ENCODE measurements around the gene SUPT5H. TPM values are rescaled to one million over a fixed set of nuclear protein-coding genes. Genes with fewer than 3 reads are reported as not detected.

Gene SUPT5H
- total RNA-seq, 2 donors from 2014 or later: 79.8 to 246 TPM

DNA sequence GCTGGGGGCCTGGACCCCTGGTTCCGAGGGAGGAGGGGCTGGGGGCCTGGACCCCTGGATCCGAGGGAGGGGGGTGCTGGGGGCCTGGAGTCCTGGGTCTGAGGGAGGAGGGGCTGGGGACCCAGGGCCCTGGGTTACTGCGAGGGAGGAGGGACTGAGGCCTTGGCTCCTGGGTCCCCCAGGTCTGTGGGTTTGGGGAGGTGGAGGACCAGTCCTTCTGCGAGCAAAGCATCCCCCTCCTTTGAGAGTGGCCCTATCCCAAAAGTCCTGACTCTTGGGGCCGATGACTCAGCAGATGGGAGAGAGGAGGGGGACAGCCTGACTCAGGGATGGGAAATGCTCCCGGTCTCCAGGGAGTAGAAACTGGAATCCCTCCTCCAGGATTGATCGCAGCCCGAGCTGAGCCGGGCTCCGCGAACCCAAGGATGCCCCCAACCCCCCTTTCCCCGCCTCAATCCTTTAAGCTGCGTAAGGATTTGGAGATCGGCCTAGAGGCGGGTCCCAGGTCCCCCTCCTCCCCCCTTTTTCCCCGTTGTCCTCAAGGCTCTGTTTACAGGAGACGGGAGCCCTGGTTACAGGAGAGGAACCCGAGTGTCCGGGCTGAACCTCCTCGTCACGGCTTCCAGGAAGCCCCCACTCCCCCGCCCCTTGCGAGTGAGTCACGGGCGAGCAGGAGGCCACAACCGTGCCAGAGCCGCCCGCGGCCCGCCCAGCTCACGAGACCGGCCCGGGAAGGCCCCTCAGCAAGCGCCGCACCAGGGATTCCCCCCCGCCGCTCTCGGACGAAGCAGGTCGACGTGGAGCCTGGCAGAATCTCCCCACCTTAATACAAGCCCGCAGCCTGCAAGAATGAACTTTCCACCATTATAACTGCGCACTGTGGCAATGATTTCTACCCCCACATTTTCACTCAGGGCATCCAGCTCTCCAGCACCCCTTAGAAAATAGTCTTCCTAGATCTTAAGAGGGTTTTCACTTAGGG lies 41.8 kb upstream of the SUPT5H start:
- H3K9me3 ChIP-seq: no peaks in the 10 kb centered on the region
- peak; percentile 75 for TF ChIP-seq POLR2A (IDR thresholded peaks at IDR 0.05)
- peak; percentile 99 for TF ChIP-seq POLR2AphosphoS5 (IDR thresholded peaks at IDR 0.05)
- TF ChIP-seq, protein P1, sequence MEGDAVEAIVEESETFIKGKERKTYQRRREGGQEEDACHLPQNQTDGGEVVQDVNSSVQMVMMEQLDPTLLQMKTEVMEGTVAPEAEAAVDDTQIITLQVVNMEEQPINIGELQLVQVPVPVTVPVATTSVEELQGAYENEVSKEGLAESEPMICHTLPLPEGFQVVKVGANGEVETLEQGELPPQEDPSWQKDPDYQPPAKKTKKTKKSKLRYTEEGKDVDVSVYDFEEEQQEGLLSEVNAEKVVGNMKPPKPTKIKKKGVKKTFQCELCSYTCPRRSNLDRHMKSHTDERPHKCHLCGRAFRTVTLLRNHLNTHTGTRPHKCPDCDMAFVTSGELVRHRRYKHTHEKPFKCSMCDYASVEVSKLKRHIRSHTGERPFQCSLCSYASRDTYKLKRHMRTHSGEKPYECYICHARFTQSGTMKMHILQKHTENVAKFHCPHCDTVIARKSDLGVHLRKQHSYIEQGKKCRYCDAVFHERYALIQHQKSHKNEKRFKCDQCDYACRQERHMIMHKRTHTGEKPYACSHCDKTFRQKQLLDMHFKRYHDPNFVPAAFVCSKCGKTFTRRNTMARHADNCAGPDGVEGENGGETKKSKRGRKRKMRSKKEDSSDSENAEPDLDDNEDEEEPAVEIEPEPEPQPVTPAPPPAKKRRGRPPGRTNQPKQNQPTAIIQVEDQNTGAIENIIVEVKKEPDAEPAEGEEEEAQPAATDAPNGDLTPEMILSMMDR (IDR thresholded peaks at IDR 0.05): peak in 2 of 4 experiments; percentile 5 to 18
- H3K4me1 ChIP-seq (replicated peaks): peaks cover 8% of the 10 kb centered on the region
- H3K4me3 ChIP-seq: peak overlapping the region; percentile 39 to 51
- H3K36me3 ChIP-seq: peaks cover 7 to 8% of the 10 kb centered on the region in 2 donors
- no peaks in the 10 kb centered on the region for H3K27me3 ChIP-seq (replicated peaks; ENCODE audit: insufficient read depth)
- peak overlapping the region; percentile 100 for H3K27ac ChIP-seq
- DNase-seq (ENCODE audit: low spot score): peak; percentile 99
- WGBS: 2% methylated on average over 43 of the region's 43 CpGs
- intact Hi-C loops (cut with DNase I): no loop called here

DNA sequence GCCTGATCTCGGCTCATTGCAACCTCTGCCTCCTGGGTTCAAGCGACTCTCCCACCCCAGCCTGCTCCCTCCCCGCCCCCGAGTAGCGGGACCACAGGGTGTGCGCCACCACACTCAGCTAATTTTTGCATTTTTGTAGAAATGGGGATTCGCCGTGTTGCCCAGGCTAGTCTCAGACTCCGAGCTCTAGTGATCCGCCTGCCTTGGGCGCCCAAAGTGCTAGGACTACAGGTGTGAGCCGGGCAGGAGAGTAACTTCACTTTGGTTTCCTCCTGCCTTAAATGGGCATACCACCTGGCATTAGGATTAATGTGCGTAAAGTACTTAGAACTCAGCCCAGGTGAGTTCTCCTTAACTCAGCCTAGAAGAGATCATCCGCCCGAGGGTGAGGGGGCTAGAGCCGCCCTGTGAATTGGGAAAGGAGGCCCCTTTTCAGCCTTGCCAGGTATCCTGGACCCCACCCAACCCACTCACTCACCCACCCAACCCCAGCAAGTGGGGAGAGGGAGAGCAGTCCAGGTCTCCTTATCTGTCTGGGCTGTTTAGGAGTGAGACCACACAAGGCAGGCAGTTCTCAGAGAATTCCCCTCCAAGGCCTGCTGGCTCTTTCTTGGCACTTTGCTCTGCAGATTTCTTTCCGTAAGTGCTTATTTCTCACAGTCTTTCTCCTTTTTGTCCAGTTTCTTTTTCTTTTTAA lies 40.0 kb upstream of the SUPT5H start:
- TF ChIP-seq POLR2AphosphoS5 (IDR thresholded peaks at IDR 0.05): no peak
- TF ChIP-seq, protein P1 (IDR thresholded peaks at IDR 0.05): no peak
- no peak for TF ChIP-seq POLR2A (IDR thresholded peaks at IDR 0.05)
- intact Hi-C loops (cut with DNase I): no loop called here
- 89% methylated on average over 17 of the region's 17 CpGs for WGBS
- Histone ChIP-seq H3K4me1 (replicated peaks) (peaks cover 8% of the 10 kb centered on the region), H3K27me3 (replicated peaks; ENCODE audit: insufficient read depth) (no peaks in the 10 kb centered on the region), H3K27ac (peak overlapping the region; percentile 100), H3K4me3 (peak overlapping the region in 1 of 2 donors; percentile 75), H3K36me3 (peaks cover 8% of the 10 kb centered on the region in 2 donors), H3K9me3 (no peaks in the 10 kb centered on the region)
- no peak for DNase-seq (ENCODE audit: low spot score)

DNA sequence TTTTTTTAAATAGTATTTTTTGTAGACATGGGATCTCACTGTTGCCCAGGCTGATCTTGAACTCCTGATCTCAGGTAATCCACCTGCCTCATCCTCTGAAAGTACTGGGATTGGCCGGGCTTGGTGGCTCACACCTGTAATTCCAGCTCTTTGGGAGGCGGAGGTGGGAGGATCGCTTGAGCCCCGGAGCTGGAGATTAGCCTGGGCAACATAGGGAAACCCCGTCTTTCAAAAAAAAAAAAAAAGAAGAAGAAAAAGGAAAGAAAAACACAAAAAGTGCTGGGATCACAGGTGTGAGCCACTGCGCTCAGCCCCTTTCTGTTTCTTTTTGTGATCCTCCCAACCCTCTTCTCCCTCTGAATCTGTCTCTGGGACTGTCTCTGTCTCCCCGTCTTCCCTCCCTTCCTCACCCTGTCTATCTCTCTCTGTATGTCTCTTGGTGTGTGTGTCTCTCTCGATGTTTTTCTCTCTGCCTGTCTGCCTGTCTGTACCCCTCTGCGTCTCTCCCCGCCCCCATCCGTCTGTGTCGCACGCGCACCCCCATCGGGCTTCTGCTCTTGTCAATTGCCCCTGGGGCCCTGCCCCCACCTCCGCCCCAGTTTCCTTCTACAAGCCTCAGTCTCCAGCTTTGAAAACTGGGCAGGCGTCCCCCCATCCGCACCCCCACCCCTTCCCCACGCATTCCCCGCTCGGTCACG lies 39.3 kb upstream of the SUPT5H start:
- peak overlapping the region; percentile 75 to 90 for H3K4me3 ChIP-seq
- H3K27me3 ChIP-seq (replicated peaks; ENCODE audit: insufficient read depth): no peaks in the 10 kb centered on the region
- WGBS: 11% methylated on average over 22 of the region's 22 CpGs
- DNase-seq (ENCODE audit: low spot score): peak; percentile 81
- H3K9me3 ChIP-seq: no peaks in the 10 kb centered on the region
- peak overlapping the region; percentile 100 for H3K27ac ChIP-seq
- TF ChIP-seq POLR2AphosphoS5 (IDR thresholded peaks at IDR 0.05) (peak; percentile 42), POLR2A (IDR thresholded peaks at IDR 0.05) (peak; percentile 32)
- TF ChIP-seq, protein P1 (IDR thresholded peaks at IDR 0.05): no peak
- intact Hi-C loops (cut with DNase I): no loop called here
- peaks cover 8% of the 10 kb centered on the region in 2 donors for H3K36me3 ChIP-seq
- H3K4me1 ChIP-seq (replicated peaks): peaks cover 8% of the 10 kb centered on the region

DNA sequence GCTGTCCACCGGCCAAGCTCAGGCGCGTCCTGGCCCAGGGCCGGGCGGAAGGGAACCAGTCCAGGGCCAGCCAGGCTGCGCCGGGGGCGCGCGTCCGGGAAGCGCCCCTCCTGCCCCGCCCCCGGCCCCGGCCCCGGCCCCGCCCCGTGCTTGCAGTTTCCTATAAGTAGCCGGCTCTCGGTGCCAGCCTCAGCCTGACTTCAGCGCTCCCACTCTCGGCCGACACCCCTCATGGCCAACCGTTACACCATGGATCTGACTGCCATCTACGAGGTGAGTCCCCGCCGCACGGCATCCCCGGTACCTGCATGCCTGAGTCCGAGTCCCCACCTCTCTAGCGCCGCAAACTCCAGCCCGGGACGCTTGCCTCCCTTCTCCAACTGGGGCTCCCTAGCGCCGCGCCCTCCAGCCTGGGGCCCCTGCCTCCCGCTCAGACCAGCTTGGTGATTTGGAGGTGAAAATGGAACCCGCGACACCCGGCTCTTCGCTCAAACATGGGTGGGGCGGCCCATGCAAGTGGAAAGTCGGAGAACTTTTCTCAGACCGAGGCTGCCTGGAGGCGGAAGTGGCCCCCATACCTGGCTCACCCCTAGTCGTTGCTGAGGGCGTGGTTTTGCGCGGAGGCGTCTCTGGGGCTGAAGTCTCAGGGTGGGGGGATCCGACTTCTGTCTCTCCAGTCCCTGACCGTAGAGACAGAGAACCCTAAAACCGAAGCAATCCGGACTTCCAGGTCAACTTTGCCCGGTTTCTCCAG lies 38.5 kb upstream of the SUPT5H start, which contains the start of gene ZFP36:
Gene ZFP36, plus strand, starts transcription at position 192 of the 754 bp plus-strand sequence. Its CDS starts 58 bp downstream, at position 250.
- Histone ChIP-seq H3K9me3 (no peaks in the 10 kb centered on the region), H3K4me1 (replicated peaks) (peaks cover 8% of the 10 kb centered on the region), H3K27ac (peak within 1 kb of the TSS; percentile 100), H3K4me3 (peak within 1 kb of the TSS; percentile 75 to 90), H3K36me3 (peaks cover 8% of the 10 kb centered on the region in 2 donors), H3K27me3 (replicated peaks; ENCODE audit: insufficient read depth) (no peaks in the 10 kb centered on the region)
- intact Hi-C loops (cut with DNase I): no loop called here
- under 1% methylated on average over 48 of the region's 56 CpGs for WGBS
- DNase-seq (ENCODE audit: low spot score): peak; percentile 92
- TF ChIP-seq, protein P1 (IDR thresholded peaks at IDR 0.05): no peak
- peak; percentile 96 for TF ChIP-seq POLR2A (IDR thresholded peaks at IDR 0.05)
- TF ChIP-seq POLR2AphosphoS5 (IDR thresholded peaks at IDR 0.05): peak; percentile 94

Data from prostate gland (tissue), 2 donors.